Stimulated activated CD4-positive, alpha-beta T cell treated with anti-CD3 and anti-CD28 coated beads, Interleukin-1b, Interleukin-23, amount 100 ng/mL, for 1 hour (primary cell): ENCODE data around the gene PMEPA1.

Experiments used
- DNase-seq, 2 donors: peaks; one replicate each; pipeline ENCODE4 v3.0.0-alpha.2; 2020; ENCODE audit warnings: low read depth in 2 of 2

PMEPA1 gene, protein sequence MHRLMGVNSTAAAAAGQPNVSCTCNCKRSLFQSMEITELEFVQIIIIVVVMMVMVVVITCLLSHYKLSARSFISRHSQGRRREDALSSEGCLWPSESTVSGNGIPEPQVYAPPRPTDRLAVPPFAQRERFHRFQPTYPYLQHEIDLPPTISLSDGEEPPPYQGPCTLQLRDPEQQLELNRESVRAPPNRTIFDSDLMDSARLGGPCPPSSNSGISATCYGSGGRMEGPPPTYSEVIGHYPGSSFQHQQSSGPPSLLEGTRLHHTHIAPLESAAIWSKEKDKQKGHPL

DNA sequence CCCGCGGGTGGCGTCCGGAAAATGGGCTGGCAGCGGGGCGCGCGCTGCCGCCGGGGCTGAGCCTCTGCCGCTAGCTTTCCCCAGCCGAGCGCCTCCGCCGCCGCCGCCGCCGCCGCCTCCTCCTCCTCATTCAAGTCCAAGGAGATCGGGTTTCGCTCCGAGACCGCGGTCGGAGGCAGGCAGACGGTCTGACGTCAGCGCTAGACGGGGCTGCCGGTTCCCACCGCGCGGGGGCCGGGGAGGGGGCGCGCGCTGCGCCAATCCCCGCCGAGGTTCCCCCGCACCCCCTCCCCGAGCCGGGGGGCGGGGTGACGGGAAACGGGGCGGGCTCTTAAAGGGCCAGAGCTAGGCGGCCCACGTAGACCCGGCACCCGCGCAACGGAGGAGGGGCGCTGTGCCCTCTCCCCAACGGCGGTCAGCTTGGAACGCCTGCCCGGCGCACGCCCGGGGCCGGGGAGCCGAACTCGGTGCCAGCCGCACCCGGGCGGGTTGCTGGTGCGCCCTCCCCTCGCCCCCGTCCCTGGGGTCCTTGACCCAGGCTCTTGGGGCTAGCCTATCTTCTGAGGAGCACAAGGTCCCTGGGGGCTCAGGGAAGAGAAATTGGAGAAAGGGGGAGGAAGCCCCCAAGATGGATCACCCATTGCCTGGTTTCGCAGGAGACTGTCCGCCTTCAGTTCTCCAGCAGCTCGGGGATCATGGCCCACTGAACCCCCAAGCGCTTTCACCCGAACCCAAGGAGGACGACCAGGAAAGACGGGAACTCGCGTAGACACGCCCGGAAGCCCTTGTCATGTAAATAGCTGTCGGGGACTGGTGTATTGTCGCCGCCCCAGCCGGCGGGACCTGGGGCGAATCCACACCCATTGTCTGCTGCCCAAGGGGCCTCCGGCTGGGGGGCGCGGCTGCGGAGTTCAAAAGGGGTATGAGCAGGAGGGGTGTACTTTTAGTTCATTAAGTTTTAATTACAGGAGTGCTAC, at the start of gene PMEPA1:
Gene PMEPA1 (minus strand): TSS at position 193 of the 977 bp plus-strand sequence. CDS start 433 bp downstream, outside the sequence.
- DNase-seq, result peak; percentile 90 to 92

DNA sequence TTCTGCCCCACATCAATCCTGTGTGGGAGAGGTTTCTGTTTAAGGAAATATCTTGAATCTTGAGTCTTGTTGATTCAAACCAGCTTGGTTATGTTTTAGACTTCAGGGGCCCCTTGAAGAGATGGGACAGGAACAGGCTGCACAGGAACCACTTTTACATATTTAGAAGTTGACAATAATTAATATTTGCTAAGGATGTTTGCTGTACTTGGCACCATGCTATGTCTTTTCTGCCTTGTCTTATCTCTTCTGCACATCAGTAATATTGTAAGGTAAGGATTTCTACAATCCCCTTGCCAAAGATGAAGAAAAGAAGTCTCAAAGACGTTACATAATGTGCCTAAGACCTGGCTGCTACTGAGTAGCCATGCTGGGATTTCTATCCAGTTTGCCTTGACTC, 48.0 kb upstream of the PMEPA1 start:
- DNase-seq, result no peak

DNA sequence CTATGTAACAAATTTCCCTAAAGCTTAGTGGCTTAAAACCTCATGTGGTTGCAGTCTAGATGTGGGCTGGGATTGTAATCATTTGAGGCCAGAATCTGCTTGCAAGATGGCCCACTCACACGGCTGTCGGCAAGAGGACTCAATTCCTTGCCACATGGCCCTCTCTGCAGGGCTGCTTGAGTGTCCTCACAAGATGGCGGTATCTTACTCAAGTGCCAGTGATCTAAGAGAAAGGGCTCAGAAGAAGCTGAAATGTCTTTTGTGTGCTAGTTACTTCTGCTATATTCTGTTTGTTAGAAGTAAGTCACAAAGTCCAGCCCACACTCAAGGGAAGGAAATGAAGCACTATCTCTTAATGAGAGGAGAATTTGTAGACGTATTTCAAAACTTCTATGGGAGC, 47.1 kb upstream of the PMEPA1 start:
- DNase-seq, result no peak

- DNase-seq, result no peak
Measured at GRCh38 chr20:57756213-57756612, 46.4 kb upstream of the PMEPA1 start.

DNA sequence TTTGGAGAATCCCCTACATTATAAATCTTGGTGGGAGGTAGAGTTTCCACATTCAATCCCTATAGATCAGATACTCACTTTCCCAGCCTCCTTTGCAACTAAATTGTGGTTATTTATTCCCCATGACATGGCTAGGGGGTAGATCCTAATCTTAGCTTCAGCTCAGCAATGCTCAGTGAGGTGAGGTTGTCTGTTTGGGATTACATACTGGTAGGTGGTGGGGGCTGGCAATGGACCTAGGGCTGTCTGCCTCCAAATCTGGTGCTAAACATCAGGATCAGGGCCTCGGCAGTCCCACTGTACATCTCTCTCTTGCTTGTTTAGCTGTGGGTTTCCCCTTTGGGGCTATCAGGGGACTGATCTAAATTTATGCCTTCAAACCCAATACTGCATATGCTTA, 45.8 kb upstream of the PMEPA1 start:
- no peak for DNase-seq

- no peak for DNase-seq
Measured at GRCh38 chr20:57754190-57754589, 44.4 kb upstream of the PMEPA1 start.

DNA sequence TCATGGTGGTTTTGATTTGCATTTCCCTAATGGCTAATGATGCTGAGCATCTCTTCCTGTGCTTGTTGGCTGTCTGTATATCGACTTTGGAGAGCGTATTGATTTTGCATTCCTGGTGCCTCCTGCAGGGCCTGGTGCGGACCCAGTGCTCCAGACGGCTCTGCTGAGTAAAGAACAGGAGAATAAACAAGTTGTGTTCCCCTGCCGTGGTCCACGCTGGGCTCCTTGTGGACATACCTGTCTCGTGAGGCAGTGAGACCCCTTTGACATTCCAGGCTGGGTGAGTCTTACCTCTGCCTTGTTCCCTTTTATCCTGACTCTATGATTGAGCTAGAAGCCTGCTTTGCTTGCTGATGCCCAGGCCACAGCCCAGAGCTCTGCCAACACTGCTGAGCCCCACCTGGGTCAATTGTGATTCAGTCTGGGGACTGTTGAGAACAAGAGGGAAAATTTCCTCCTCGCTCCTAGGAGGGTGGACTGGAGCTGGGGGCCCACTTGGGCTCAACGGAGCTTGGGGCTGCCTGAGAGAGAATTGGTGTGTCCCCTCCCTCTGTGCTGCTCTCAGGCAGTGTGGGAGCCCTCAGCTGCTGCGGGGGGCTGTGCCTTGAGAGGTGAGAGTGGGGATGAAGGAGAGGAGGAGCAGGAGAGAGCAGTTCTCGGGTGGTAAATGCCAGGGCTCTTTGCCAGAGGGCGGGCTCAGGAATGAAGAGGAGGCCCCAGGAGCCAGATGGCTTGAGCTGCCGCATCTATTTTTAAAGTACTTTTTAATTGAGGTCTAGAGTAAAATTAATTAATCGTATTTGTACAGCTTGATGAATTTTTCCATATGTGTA, 43.7 kb upstream of the PMEPA1 start:
- no peak for DNase-seq

DNA sequence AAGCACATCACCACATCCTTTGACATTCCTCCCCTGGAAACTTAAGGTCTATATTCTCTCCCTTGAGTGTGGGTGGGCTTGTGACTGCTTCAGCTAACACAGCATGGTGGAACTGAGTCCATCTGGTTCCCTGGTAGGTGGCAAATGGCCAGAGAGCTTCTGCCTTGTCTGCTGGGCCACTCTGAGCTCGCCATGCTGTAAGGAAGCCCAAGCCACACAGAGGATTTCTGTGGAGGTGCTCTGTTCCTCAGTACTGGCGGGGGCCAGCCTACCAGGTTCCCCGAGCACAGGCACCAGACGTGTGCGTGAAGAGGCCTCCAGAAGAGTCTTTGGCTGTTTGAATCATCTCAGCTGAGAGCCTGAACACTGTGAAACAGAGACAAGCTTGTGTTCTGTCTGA, 41.6 kb upstream of the PMEPA1 start:
- DNase-seq, result no peak

GRCh38 chr20:57749869-57750268, 40.1 kb upstream of the PMEPA1 start:
- no peak for DNase-seq

- no peak for DNase-seq
Measured at GRCh38 chr20:57749131-57749690, 39.4 kb upstream of the PMEPA1 start.

DNA sequence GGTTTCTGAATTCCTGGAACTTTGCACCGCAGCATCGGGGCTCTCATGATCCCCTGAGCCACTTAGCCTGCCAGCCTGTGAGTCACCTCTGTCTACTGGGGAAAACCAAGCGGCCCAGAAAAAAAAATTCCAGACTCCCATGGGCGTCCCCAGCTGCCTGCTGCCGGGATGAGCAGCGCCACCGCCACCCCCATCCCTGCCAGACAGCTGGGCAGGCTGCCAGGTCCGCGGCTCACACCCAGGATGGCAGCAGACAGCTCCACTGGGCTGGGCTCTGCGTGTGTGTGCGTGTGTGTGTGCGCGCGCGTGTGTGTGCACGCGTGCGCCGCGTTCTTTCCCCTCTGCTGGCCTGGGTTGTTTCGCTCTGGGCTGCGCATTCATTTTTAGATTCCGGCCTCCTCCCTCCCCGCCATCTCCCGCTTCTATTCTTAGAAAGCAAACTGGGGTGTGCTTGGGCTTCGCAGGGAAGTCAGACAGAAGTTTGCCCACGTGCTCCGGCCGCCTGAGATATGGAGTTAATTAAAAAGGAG, 38.9 kb upstream of the PMEPA1 start:
- peak; percentile 27 to 38 for DNase-seq

DNA sequence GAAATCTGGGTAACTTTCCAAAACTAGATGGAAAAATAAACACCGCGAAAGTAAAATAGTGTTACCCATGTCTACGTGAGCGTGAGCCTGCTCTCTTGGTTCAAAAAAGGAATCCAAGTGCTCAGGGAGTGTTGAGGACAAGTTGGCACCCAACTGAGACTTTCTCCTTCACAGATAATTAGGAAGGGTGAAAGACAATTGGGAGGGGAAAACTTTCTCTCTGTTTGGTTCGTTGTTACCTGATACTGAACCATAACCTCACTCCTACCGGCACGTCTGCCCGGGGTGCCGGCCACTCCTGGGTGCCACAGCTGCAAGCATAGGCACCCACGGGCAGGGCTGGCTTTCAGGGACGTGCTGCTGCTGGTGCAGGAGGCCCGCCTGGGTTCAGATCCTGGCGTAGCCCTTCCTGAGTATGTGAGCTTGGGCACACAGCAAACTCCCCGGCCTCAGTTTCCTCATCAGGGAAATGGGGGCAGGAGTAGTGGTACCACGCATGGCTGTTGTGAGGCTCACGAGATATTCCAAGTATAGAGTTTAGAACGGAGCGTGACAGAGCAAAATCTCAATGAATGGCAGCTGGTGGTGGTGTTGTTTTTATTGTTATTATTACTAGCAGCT, 38.2 kb upstream of the PMEPA1 start:
- no peak for DNase-seq

GRCh38 chr20:57746832-57747404, 37.1 kb upstream of the PMEPA1 start:
- DNase-seq, result no peak

GRCh38 chr20:57746201-57746600, 36.4 kb upstream of the PMEPA1 start:
- DNase-seq, result no peak

GRCh38 chr20:57744206-57744605, 34.4 kb upstream of the PMEPA1 start:
- DNase-seq, result no peak

- DNase-seq, result no peak
Measured at GRCh38 chr20:57743450-57744095, 33.8 kb upstream of the PMEPA1 start.

GRCh38 chr20:57742507-57743181, 32.8 kb upstream of the PMEPA1 start:
- DNase-seq, result no peak

- DNase-seq, result no peak
Measured at GRCh38 chr20:57738484-57738883, 28.7 kb upstream of the PMEPA1 start.

DNA sequence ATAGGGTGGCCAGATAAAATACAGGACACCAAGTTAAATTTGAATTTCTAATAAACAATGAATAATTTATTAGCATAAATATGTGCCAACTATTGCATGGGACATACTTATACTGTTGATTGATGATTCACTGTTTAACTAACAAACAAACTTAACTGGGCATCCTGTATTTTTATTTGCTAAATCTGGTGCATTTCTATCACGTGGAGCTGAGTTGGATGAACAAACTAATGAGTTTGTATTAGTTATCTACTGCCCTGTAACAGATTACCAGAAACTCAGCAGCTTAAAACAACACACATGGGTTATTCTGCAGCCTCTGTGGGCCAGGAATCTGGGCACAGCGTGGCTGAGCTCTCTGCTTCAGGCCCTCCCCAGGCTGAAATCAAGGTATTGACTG, 28.2 kb upstream of the PMEPA1 start:
- DNase-seq, result no peak
